Astrocyte (in vitro differentiated cells and primary cell): Measurements from ENCODE around the gene YTHDC1. TPM values are rescaled to one million over a fixed set of nuclear protein-coding genes. Genes with fewer than 3 reads are reported as not detected.

Experiments
- DNase-seq: peaks from one replicate; pipeline ENCODE4 v3.0.0-alpha.2; 2010; ENCODE audit warnings: low read depth
- FAIRE-seq: peaks from 2 replicates; lab custom pipeline; 2011; peaks lifted over from hg19 to GRCh38; lab: Jason Lieb, UNC
- H2AFZ ChIP-seq: 2 replicates; pipeline ENCODE4 v1.6.0; 2012; ENCODE audit warnings: low read depth, low read length, inconsistent platforms
- H3K27ac ChIP-seq: 2 replicates; pipeline ENCODE4 v1.5.1; 2011; ENCODE audit warnings: low read depth, low read length, inconsistent platforms
- H3K27me3 ChIP-seq: 2 replicates; pipeline ENCODE4 v1.6.0; 2011; ENCODE audit warnings: low read length, inconsistent platforms; ENCODE audit not compliant: insufficient read depth
- H3K36me3 ChIP-seq: 2 replicates; pipeline ENCODE4 v1.5.1; 2011; ENCODE audit warnings: low read length, inconsistent platforms; ENCODE audit not compliant: insufficient read depth
- H3K4me1 ChIP-seq: 2 replicates; pipeline ENCODE4 v1.5.1; 2011; ENCODE audit warnings: low read length, inconsistent platforms; ENCODE audit not compliant: insufficient read depth
- H3K4me2 ChIP-seq: 2 replicates; pipeline ENCODE4 v1.6.0; 2012; ENCODE audit warnings: low read length, inconsistent platforms
- H3K4me3 ChIP-seq: 2 replicates; pipeline ENCODE4 v1.5.1; 2011; ENCODE audit warnings: low read depth, mild to moderate bottlenecking, low read length, inconsistent platforms; ENCODE audit not compliant: insufficient read depth
- H3K79me2 ChIP-seq: 2 replicates; pipeline ENCODE4 v1.6.0; 2012; ENCODE audit warnings: mild to moderate bottlenecking, low read length, inconsistent platforms; ENCODE audit not compliant: insufficient read depth
- H3K9ac ChIP-seq: 2 replicates; pipeline ENCODE4 v1.6.0; 2012; ENCODE audit warnings: mild to moderate bottlenecking, low read length, inconsistent platforms
- H3K9me3 ChIP-seq: 2 replicates; pipeline ENCODE4 v1.5.1; 2012; ENCODE audit warnings: low read depth, mild to moderate bottlenecking, low read length, inconsistent platforms; ENCODE audit not compliant: insufficient read depth
- H4K20me1 ChIP-seq: 2 replicates; pipeline ENCODE4 v1.6.0; 2012; ENCODE audit warnings: low read length, inconsistent platforms; ENCODE audit not compliant: insufficient read depth
- H3K27ac Mint-ChIP-seq: one replicate; pipeline ENCODE4 v1.8.0; 2021; ENCODE audit warnings: mild to moderate bottlenecking, mixed read lengths; ENCODE audit not compliant: unreplicated experiment
- H3K27me3 Mint-ChIP-seq: one replicate; pipeline ENCODE4 v1.8.0; 2021; ENCODE audit warnings: low read depth, mixed read lengths; ENCODE audit not compliant: unreplicated experiment
- H3K36me3 Mint-ChIP-seq: one replicate; pipeline ENCODE4 v1.8.0; 2021; ENCODE audit warnings: low read depth, mixed read lengths; ENCODE audit not compliant: unreplicated experiment
- H3K4me1 Mint-ChIP-seq: one replicate; pipeline ENCODE4 v1.8.0; 2021; ENCODE audit warnings: low read depth, mixed read lengths; ENCODE audit not compliant: unreplicated experiment
- H3K4me3 Mint-ChIP-seq: one replicate; pipeline ENCODE4 v1.8.0; 2021; ENCODE audit warnings: mild to moderate bottlenecking, moderate library complexity, mixed read lengths; ENCODE audit not compliant: unreplicated experiment
- H3K9me3 Mint-ChIP-seq: one replicate; pipeline ENCODE4 v1.8.0; 2021; ENCODE audit warnings: mild to moderate bottlenecking, mixed read lengths; ENCODE audit not compliant: unreplicated experiment
- EZH2 ChIP-seq: IDR thresholded peaks from 2 replicates; pipeline ENCODE4 v1.6.1; 2012; ENCODE audit warnings: mild to moderate bottlenecking, low read length, inconsistent platforms; ENCODE audit not compliant: insufficient read depth
- total RNA-seq: library from RNA; stranded (reverse); gene quantifications from 2 replicates; pipeline ENCODE4 v1.2.1, GENCODE V29; 2021
- TF ChIP-seq, protein P1 (sequence below): IDR thresholded peaks from 2 replicates; pipeline ENCODE4 v1.5.1; 2011; ENCODE audit warnings: low read depth, mild to moderate bottlenecking, inconsistent platforms, low read length, moderate library complexity; ENCODE audit not compliant: insufficient read depth

The YTHDC1 gene
- total RNA-seq, 1 donor from 2014 or later: 95.9 TPM

DNA sequence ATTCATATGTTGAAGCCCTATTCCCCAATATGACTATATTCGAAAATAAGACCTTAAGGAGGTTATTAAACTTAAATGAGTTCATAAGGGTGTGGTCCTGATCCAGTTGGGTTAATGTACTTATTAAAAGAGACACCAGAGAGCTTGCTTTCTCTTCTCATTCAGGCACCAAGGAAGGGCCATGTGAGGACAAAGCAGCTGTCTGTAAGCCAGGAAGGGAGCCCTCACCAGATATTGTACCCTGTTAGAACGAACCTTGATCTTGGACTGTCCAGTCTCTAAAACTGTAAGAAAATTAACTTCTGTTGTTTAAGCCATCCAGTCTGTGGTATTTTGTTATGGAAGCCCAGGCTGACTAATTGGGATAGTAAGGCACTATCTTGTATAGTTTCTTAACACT lies 9.1 kb upstream of the YTHDC1 start:
- H3K9me3 ChIP-seq: no peaks in the 10 kb centered on the region
- FAIRE-seq: no peak
- no peaks in the 10 kb centered on the region for H3K36me3 ChIP-seq
- H3K4me2 ChIP-seq: no peak overlapping the region
- Mint-ChIP-seq H3K4me1 (peaks cover 26% of the 10 kb centered on the region), H3K9me3 (peaks cover 2% of the 10 kb centered on the region), H3K27me3 (no peaks in the 10 kb centered on the region), H3K4me3 (no peak overlapping the region), H3K36me3 (no peaks in the 10 kb centered on the region), H3K27ac (peak overlapping the region; percentile 50)
- DNase-seq: no peak
- TF ChIP-seq, protein P1, sequence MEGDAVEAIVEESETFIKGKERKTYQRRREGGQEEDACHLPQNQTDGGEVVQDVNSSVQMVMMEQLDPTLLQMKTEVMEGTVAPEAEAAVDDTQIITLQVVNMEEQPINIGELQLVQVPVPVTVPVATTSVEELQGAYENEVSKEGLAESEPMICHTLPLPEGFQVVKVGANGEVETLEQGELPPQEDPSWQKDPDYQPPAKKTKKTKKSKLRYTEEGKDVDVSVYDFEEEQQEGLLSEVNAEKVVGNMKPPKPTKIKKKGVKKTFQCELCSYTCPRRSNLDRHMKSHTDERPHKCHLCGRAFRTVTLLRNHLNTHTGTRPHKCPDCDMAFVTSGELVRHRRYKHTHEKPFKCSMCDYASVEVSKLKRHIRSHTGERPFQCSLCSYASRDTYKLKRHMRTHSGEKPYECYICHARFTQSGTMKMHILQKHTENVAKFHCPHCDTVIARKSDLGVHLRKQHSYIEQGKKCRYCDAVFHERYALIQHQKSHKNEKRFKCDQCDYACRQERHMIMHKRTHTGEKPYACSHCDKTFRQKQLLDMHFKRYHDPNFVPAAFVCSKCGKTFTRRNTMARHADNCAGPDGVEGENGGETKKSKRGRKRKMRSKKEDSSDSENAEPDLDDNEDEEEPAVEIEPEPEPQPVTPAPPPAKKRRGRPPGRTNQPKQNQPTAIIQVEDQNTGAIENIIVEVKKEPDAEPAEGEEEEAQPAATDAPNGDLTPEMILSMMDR: no peak
- TF ChIP-seq EZH2: no peak
- no peaks in the 10 kb centered on the region for H3K4me1 ChIP-seq
- H3K27ac ChIP-seq: no peak overlapping the region
- H3K9ac ChIP-seq: no peak overlapping the region
- no peaks in the 10 kb centered on the region for H3K27me3 ChIP-seq
- H2AFZ ChIP-seq: no peak overlapping the region
- no peak overlapping the region for H3K4me3 ChIP-seq
- H4K20me1 ChIP-seq: no peaks in the 10 kb centered on the region
- H3K79me2 ChIP-seq: no peaks in the 10 kb centered on the region

DNA sequence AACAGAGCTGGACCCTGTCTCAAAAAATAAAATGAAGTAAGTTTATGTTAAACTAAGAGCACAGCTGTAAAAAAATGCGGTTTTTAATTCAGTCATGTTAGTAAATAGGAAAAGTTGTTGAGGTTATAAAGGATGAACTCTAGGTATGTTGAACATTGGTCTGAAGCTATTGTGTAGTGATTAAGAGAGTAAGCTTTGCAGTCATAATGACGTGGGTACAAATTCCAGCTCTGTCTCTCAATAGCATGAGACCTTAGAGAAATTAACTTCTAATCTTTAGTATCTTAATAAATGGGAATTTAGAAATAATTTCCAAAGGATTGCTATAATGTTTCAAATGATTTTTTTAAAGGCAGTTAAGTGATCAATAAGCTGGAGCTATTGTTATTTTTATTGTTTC lies 2.9 kb upstream of the YTHDC1 start:
- H4K20me1 ChIP-seq: peaks cover 15% of the 10 kb centered on the region
- no peak overlapping the region for H3K4me2 ChIP-seq
- peaks cover 4% of the 10 kb centered on the region for H3K4me1 ChIP-seq
- no peaks in the 10 kb centered on the region for H3K27me3 ChIP-seq
- peaks cover 5% of the 10 kb centered on the region for H3K36me3 Mint-ChIP-seq
- no peaks in the 10 kb centered on the region for H3K9me3 Mint-ChIP-seq
- no peaks in the 10 kb centered on the region for H3K4me1 Mint-ChIP-seq
- H2AFZ ChIP-seq: no peak overlapping the region
- no peaks in the 10 kb centered on the region for H3K9me3 ChIP-seq
- H3K79me2 ChIP-seq: peaks cover 21% of the 10 kb centered on the region
- no peaks in the 10 kb centered on the region for H3K27me3 Mint-ChIP-seq
- H3K4me3 ChIP-seq: no peak overlapping the region
- H3K27ac Mint-ChIP-seq: no peak overlapping the region
- DNase-seq: no peak
- H3K9ac ChIP-seq: no peak overlapping the region
- no peak for TF ChIP-seq EZH2
- TF ChIP-seq, protein P1: no peak
- H3K27ac ChIP-seq: no peak overlapping the region
- H3K36me3 ChIP-seq: no peaks in the 10 kb centered on the region
- no peak for FAIRE-seq
- no peak overlapping the region for H3K4me3 Mint-ChIP-seq

DNA sequence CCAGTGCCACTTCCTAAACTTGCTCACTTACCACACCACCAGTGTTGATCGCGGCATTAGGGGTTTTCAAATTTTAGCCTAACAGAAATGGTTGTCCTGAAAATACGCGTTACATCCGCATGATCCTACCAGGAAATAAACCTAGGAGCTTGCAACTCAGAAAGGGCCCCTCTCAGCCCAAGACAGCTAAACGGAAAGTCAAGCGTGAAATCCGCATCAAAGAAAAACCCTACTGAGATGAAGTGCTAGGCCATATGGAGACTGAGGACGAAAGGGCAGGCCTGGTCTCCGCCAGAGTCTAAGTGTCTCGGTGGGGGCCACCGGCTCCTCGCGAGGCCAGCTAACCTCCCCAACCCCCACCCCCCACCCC lies 626 bp downstream of the YTHDC1 start:
- peak overlapping the region; percentile 95 for H3K27ac Mint-ChIP-seq
- H3K9me3 Mint-ChIP-seq: no peaks in the 10 kb centered on the region
- TF ChIP-seq, protein P1: no peak
- TF ChIP-seq EZH2: no peak
- FAIRE-seq (no peak), DNase-seq (no peak)
- peak overlapping the region; percentile 96 for H3K4me3 ChIP-seq
- no peaks in the 10 kb centered on the region for H3K27me3 ChIP-seq
- H3K27ac ChIP-seq: peak overlapping the region; percentile 98
- peak overlapping the region; percentile 92 for H3K4me2 ChIP-seq
- peaks cover 18% of the 10 kb centered on the region for H3K4me1 ChIP-seq
- H3K27me3 Mint-ChIP-seq: no peaks in the 10 kb centered on the region
- peak overlapping the region; percentile 98 for H3K4me3 Mint-ChIP-seq
- H3K36me3 ChIP-seq: no peaks in the 10 kb centered on the region
- peaks cover 56% of the 10 kb centered on the region for H3K79me2 ChIP-seq
- peaks cover 5% of the 10 kb centered on the region for H3K36me3 Mint-ChIP-seq
- no peak overlapping the region for H2AFZ ChIP-seq
- peak overlapping the region; percentile 98 for H3K9ac ChIP-seq
- peaks cover 16% of the 10 kb centered on the region for H3K4me1 Mint-ChIP-seq
- H3K9me3 ChIP-seq: no peaks in the 10 kb centered on the region
- peaks cover 48% of the 10 kb centered on the region for H4K20me1 ChIP-seq
